Eye (tissue), 1 donor: Measurements from ENCODE around the gene APOE.

Experiments
- DNase-seq: peaks from one replicate; pipeline ENCODE4 v3.0.0-alpha.2; 2015

APOE gene

GRCh38 chr19:44954649-44955504 lies 49.3 kb downstream of the APOE start, which contains the start of gene CLPTM1:
Gene CLPTM1 (plus strand): TSS chr19:44955380. CDS start chr19:44955396, 16 bp downstream.
- DNase-seq: peak; percentile 99

GRCh38 chr19:44955505-44956439 lies 50.2 kb downstream of the APOE start:
- no peak for DNase-seq

GRCh38 chr19:44957526-44957925 lies 51.9 kb downstream of the APOE start:
- DNase-seq: no peak

GRCh38 chr19:44958090-44958489 lies 52.5 kb downstream of the APOE start:
- DNase-seq: no peak
